ENCODE results near the gene DYNLT4. TPM values are rescaled to one million over a fixed set of nuclear protein-coding genes. Genes with fewer than 3 reads are reported as not detected.

DYNLT4 gene
- total and polyA plus RNA-seq, 2 donors (not counting 3 experiments of a cell fraction or from before 2014, with no cell fraction given), result 0.46 to 0.62 TPM

- POLR2A ChIA-PET, result interaction anchor here (2.0 to 3.5 kb wide), 4 partner anchors 8 to 27 kb away, joined by 15 to 75 read pairs (median 33); partner anchors contain the start of genes BTBD19 and RPS8
- Histone ChIP-seq H2AFZ (ENCODE audit: low read depth, low read length) (no peak overlapping the region), H3K27me3 (ENCODE audit: control insufficient read depth in 2 of 2, insufficient read depth in 2 of 2, low read length in 2 of 2) (no peaks in the 10 kb centered on the region), H4K20me1 (replicated peaks; ENCODE audit: control insufficient read depth, extremely low read depth, insufficient read depth, low read length) (no peaks in the 10 kb centered on the region), H3K4me1 (ENCODE audit: control insufficient read depth, extremely low read depth, insufficient read depth, low read length) (peaks cover 32% of the 10 kb centered on the region), H3K36me3 (ENCODE audit: control insufficient read depth in 2 of 2, extremely low read depth in 1 of 2, insufficient read depth in 2 of 2, low read length in 2 of 2) (peaks cover 4 to 30% of the 10 kb centered on the region in 2 experiments), H3K79me2 (ENCODE audit: control insufficient read depth, insufficient read depth, low read length) (peaks cover 46% of the 10 kb centered on the region), H3K4me2 (ENCODE audit: insufficient read depth, low read length) (peak overlapping the region; percentile 92), H3K4me3 (replicated peaks in 1 of 3; ENCODE audit: insufficient read depth in 1 of 3, low read depth in 1 of 3, low read length in 3 of 3) (peak overlapping the region; percentile 3 to 69 (median 41)), H3K9me3 (replicated peaks; ENCODE audit: control insufficient read depth, insufficient read depth, low read length) (no peaks in the 10 kb centered on the region), H3K27ac (ENCODE audit: insufficient read depth, low read depth, low read length) (no peak overlapping the region), H3K9ac (replicated peaks; ENCODE audit: extremely low read depth, insufficient read depth, low read length) (peak overlapping the region; percentile 47), H3K9me1 (replicated peaks; ENCODE audit: control insufficient read depth, extremely low read depth, insufficient read depth, low read length) (no peaks in the 10 kb centered on the region)
- intact Hi-C loops (cut with micrococcal nuclease), result loop anchor here (1.0 to 10.0 kb wide), 3 partner anchors 18 to 883 kb away; partner anchors contain the start of genes GPBP1L1, RPS8 and TMEM69
- TF ChIP-seq CTCF (IDR thresholded peaks at IDR 0.05; ENCODE audit: extremely low read depth in 1 of 2, insufficient read depth in 1 of 2, low read depth in 1 of 2, low read length in 2 of 2), result no peak
- TF ChIP-seq POLR2A (IDR thresholded peaks at IDR 0.05; ENCODE audit: low read depth, low read length), result peak; percentile 29
- dilution Hi-C loops (cut with MboI; ENCODE audit: extremely low pct_ligation_motif_present, low sequenced_read_pairs), result no loop called here
- BruUV-seq (replicated peaks), result no TSS peak
- peak; percentile 39 for DNase-seq (ENCODE audit: low read depth, low spot score)
- CTCF ChIA-PET, result interaction anchor here (1.0 to 3.5 kb wide), 5 partner anchors 8 to 26 kb away, joined by 3 to 57 read pairs (median 12); partner anchors contain the start of genes BTBD19 and RPS8
- no peak for FAIRE-seq
Observed at GRCh38 chr1:44801491-44802305, 5.5 kb downstream of the DYNLT4 start.
